Osteoblast (primary cell): ENCODE results near the gene EXTL2. TPM values are rescaled to one million over a fixed set of nuclear protein-coding genes. Genes with fewer than 3 reads are reported as not detected.
"Not testable (repeated sequence)": the region's sequence is repeated elsewhere in the genome, so short reads cannot be mapped to it uniquely, and the experiment has no call there.

Experiments
- DNase-seq: peaks from one replicate; pipeline ENCODE4 v3.0.0; 2011; ENCODE audit warnings: low spot score, mixed read lengths; ENCODE audit not compliant: insufficient read length; ENCODE audit errors: missing footprints
- H2AFZ ChIP-seq: 2 replicates; pipeline ENCODE4 v1.6.0; 2011; ENCODE audit warnings: mild to moderate bottlenecking, low read length
- H3K27ac ChIP-seq: 2 replicates; pipeline ENCODE4 v1.5.1; 2011; ENCODE audit warnings: mild to moderate bottlenecking, low read depth, low read length, moderate library complexity
- H3K27me3 ChIP-seq: 2 replicates; pipeline ENCODE4 v1.6.0; 2012; ENCODE audit warnings: mild to moderate bottlenecking, control low read depth, inconsistent platforms, low read length, moderate library complexity; ENCODE audit not compliant: insufficient read depth
- H3K36me3 ChIP-seq: 2 replicates; pipeline ENCODE4 v1.5.1; 2011; ENCODE audit warnings: mild to moderate bottlenecking, low read length, control low read depth, moderate library complexity; ENCODE audit not compliant: insufficient read depth
- H3K4me1 ChIP-seq: 2 replicates; pipeline ENCODE4 v1.5.1; 2011; ENCODE audit warnings: mild to moderate bottlenecking, low read length, control low read depth, moderate library complexity; ENCODE audit not compliant: insufficient read depth
- H3K4me2 ChIP-seq: 2 replicates; pipeline ENCODE4 v1.6.0; 2011; ENCODE audit warnings: mild to moderate bottlenecking, low read length; ENCODE audit not compliant: insufficient read depth
- H3K4me3 ChIP-seq: fragments of 200-600 bp; sonication (generic); 3 replicates; pipeline ENCODE4 v1.5.1; 2012; ENCODE audit warnings: mild to moderate bottlenecking, low read length, inconsistent platforms; ENCODE audit not compliant: insufficient read depth
- H3K79me2 ChIP-seq: 2 replicates; pipeline ENCODE4 v1.6.0; 2012; ENCODE audit warnings: mild to moderate bottlenecking, low read length, control low read depth, inconsistent platforms; ENCODE audit not compliant: insufficient read depth
- H3K9me3 ChIP-seq: 2 replicates; pipeline ENCODE4 v1.5.1; 2011; ENCODE audit warnings: low read depth, low read length, control low read depth
- H4K20me1 ChIP-seq: 2 replicates; pipeline ENCODE4 v1.6.0; 2012; ENCODE audit warnings: mild to moderate bottlenecking, low read length, control low read depth; ENCODE audit not compliant: insufficient read depth
- CTCF ChIP-seq: IDR thresholded peaks from 2 replicates; pipeline ENCODE4 v1.5.1; 2011; ENCODE audit warnings: mild to moderate bottlenecking, low read depth, low read length, moderate library complexity; ENCODE audit errors: extremely low read depth
- total RNA-seq: library from RNA; depleted of rRNA; stranded (reverse); fragments of >200 nt; gene quantifications from 2 replicates; pipeline ENCODE4 v1.2.3, GENCODE V29; 2012

Gene EXTL2
- total RNA-seq, 1 donor: 36.2 TPM

- Histone ChIP-seq H2AFZ (no peak overlapping the region), H3K4me3 (no peak overlapping the region), H3K4me1 (no peaks in the 10 kb centered on the region), H3K27ac (no peak overlapping the region), H3K9me3 (no peaks in the 10 kb centered on the region), H3K4me2 (no peak overlapping the region), H3K27me3 (no peaks in the 10 kb centered on the region), H3K79me2 (no peaks in the 10 kb centered on the region), H3K36me3 (no peaks in the 10 kb centered on the region), H4K20me1 (no peaks in the 10 kb centered on the region)
- DNase-seq: no peak
- no peak for TF ChIP-seq CTCF
Measured at GRCh38 chr1:100835866-100836842, 58.5 kb downstream of the EXTL2 start.

DNA sequence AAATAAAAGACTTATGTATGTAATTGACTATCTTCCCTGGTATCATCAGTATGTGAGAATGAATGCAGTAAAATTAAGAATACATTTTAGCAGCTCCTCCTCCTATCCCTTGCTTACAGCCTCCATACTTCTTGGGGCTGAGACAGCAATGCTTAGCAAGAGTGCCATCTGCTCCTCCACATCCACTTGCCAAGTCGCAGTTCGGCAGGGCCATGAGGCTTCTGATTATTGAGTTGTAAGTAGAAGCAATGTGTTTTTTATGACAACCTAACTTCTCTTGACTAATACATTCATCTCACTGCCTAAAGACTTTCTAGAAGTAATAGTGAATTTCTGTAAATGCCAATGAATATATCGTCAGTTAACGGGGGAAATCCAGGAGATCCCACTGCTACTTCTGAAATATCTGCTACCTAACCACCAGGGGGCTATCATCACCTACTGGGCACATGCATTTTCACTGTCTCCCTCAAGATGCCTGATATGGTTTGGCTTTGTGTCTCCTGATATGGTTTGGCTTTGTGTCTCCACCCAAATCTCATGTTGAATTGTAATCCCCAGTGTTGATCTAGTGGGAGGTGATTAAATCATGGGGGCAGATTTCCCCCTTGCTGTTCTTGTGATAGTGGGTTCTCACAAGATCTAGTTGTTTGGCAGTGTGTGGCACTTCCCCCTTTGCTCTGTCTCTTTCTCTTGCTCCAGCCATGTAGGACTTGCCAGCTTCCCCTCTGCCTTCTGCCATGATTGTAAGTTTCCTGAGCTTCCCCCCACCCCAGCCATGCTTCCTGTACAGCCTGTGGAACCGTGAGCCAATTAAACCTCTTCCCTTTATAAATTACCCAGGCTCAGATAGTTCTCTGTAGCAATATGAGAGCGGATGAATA lies 59.6 kb downstream of the EXTL2 start:
- no peaks in the 10 kb centered on the region for H3K27me3 ChIP-seq
- H3K4me2 ChIP-seq: no peak overlapping the region
- no peaks in the 10 kb centered on the region for H3K4me1 ChIP-seq
- no peaks in the 10 kb centered on the region for H3K9me3 ChIP-seq
- DNase-seq: no peak
- no peaks in the 10 kb centered on the region for H3K79me2 ChIP-seq
- H3K36me3 ChIP-seq: no peaks in the 10 kb centered on the region
- TF ChIP-seq CTCF: peak; percentile 50
- H3K4me3 ChIP-seq: no peak overlapping the region
- H2AFZ ChIP-seq: no peak overlapping the region
- H3K27ac ChIP-seq: no peak overlapping the region
- no peaks in the 10 kb centered on the region for H4K20me1 ChIP-seq

DNA sequence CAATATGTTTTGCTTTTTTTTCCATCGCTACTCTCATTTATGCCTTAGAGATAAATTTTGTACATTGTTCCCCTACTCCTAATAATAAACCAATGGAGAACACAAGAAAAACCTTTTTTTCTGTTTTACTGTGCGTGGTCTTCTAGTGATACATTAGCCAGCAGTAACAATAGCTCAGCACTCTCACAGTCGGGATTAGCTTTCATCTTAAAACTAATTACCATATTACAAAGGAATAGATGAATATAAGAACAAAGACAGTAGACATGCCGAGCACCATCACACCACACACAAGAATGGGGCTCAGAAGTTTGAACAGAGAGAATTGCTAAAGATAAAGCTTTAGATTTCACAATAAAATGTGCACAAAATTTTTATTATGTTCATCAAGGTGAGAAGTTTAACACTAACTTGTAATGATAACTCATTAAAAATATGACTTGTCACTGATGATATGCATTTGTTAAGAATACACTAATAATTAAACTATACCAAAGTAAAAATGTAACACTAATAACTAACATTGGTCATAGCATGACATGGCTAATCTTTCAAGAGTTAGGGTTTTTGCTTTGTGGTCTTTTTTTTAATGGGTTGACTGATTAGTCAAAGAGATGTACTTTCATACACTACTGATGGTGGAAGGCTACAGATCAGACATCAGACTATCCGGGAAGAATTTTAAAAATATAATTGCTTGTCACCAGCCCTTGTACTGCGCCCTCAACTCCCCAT lies 61.8 kb downstream of the EXTL2 start:
- Histone ChIP-seq H3K4me3 (no peak overlapping the region), H3K27ac (no peak overlapping the region), H3K4me1 (no peaks in the 10 kb centered on the region), H3K9me3 (no peaks in the 10 kb centered on the region), H3K36me3 (no peaks in the 10 kb centered on the region), H4K20me1 (no peaks in the 10 kb centered on the region), H3K79me2 (no peaks in the 10 kb centered on the region), H3K4me2 (no peak overlapping the region), H2AFZ (no peak overlapping the region), H3K27me3 (no peaks in the 10 kb centered on the region)
- no peak for TF ChIP-seq CTCF
- no peak for DNase-seq

GRCh38 chr1:100825666-100826065 lies 69.0 kb downstream of the EXTL2 start:
- H2AFZ ChIP-seq, H3K9me3 ChIP-seq, H4K20me1 ChIP-seq, DNase-seq, H3K27me3 ChIP-seq, H3K4me2 ChIP-seq, H3K4me3 ChIP-seq, H3K79me2 ChIP-seq, H3K4me1 ChIP-seq, H3K27ac ChIP-seq, H3K36me3 ChIP-seq: not testable (repeated sequence)

Other genes with a start within 250 kb of the EXTL2 start
- 382 and 511 TPM in 2 replicates for gene VCAM1, start 175.1 kb downstream of the EXTL2 start, total RNA-seq
- 69.8 and 86.3 TPM in 2 replicates for gene SLC30A7, start 1.2 kb upstream of the EXTL2 start, total RNA-seq
- 32.1 and 33.3 TPM in 2 replicates for gene DPH5, start 130.9 kb upstream of the EXTL2 start, total RNA-seq